ENCODE results near the gene IFNGR1.
A peak's percentile ranks its signal among the peaks of the same experiment; 100 is the strongest.

IFNGR1 gene

GRCh38 chr6:137218917-137219663, at the start of gene IFNGR1:
IFNGR1 (minus strand) TSS chr6:137219385; CDS start chr6:137219327, 58 bp downstream.
- TF ChIP-seq CTCF (IDR thresholded peaks at IDR 0.05; ENCODE audit: low read depth, low read length): no peak
- peak within 1 kb of the TSS; percentile 90 for H3K4me3 ChIP-seq (ENCODE audit: low read depth, low read length)

- H3K4me3 ChIP-seq (ENCODE audit: low read depth, low read length): no peak overlapping the region
- no peak for TF ChIP-seq CTCF (IDR thresholded peaks at IDR 0.05; ENCODE audit: low read depth, low read length)
These were observed 49.7 kb upstream of the IFNGR1 start for GRCh38 chr6:137268911-137269310.

GRCh38 chr6:137266309-137266586, 47.1 kb upstream of the IFNGR1 start:
- TF ChIP-seq CTCF (IDR thresholded peaks at IDR 0.05; ENCODE audit: low read depth, low read length): no peak
- no peak overlapping the region for H3K4me3 ChIP-seq (ENCODE audit: low read depth, low read length)

GRCh38 chr6:137265561-137266308, 46.5 kb upstream of the IFNGR1 start:
- H3K4me3 ChIP-seq (ENCODE audit: low read depth, low read length): no peak overlapping the region
- no peak for TF ChIP-seq CTCF (IDR thresholded peaks at IDR 0.05; ENCODE audit: low read depth, low read length)

DNA sequence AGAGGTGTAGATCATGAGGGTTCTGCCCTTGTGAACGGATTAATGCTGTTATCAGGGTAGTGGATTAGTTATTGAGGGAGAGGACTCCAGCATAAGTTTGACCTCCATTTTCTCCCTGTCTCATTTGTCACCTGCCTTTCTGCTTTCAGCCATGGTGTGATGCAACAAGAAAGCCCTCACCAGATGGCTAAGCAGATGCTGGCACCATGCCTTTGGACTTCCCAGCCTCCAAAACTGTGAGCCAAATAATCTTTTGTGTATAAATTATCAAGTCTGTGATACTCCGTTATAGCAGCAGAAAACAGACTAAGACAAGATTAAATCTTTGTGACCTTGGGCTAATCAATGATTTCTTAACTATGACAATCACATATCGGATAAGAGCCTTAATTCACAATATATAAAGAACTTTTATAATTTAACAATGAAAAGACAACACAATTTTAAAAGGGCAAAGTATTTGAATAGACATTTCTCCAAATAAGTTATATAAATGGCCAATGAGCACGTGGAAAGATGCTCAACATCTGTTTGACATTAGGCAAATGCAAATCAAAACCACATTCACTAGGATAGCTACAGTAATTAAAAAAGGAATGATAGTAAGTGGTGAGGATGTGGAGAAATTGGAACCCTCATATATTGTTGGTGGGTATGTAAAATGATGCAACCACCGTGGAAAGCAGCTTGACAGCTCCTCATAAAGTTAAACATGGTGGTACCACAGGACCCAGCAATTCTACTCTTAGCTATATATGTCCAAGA, 45.3 kb upstream of the IFNGR1 start:
- no peak for TF ChIP-seq CTCF (IDR thresholded peaks at IDR 0.05; ENCODE audit: low read depth, low read length)
- no peak overlapping the region for H3K4me3 ChIP-seq (ENCODE audit: low read depth, low read length)

DNA sequence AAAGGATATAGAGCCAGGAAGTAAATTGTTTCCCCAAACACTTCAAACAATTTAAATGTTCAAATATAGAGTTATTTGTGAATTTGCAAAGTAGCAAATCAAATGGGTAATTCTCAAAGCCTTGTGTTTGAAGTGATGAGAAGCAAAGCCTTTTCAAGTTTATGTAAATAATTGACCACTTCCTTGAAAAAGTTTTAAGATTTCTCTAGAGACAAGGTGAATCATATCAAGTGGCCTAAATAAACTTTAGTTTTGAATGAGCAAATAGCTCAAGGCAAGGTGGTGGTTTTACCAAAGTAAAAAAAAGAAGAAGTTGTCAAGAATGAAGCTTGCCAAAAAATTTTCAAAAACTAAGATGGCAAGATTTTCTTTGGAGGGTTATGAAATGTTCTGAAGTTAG, 42.6 kb upstream of the IFNGR1 start:
- no peak for TF ChIP-seq CTCF (IDR thresholded peaks at IDR 0.05; ENCODE audit: low read depth, low read length)
- no peak overlapping the region for H3K4me3 ChIP-seq (ENCODE audit: low read depth, low read length)

DNA sequence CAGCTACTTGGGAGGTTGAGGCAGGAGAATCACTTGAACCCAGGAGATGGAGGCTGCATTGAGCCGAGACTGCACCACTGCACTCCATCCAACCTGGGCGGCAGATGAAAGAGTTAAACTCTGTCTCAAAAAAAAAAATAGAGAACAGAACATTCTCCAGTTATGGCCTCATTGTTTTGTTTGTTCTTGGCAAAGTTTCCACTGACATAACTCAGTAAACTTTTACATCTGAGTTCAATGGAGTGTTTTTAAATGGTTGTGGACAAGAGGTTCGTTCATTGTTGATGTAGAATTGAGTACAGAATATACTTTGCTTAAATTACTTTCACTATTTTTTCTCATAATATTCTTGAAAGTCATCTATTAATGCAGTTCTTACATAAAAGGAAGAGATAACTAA, 42.2 kb upstream of the IFNGR1 start:
- no peak overlapping the region for H3K4me3 ChIP-seq (ENCODE audit: low read depth, low read length)

More for the DNA sequence above, 42.2 kb upstream of the IFNGR1 start:
- no peak for TF ChIP-seq CTCF (IDR thresholded peaks at IDR 0.05; ENCODE audit: low read depth, low read length)
